HS-5 (cell line): ENCODE data around the gene SEMA6B.

ENCODE experiments used
- DNase-seq: peaks from one replicate; pipeline ENCODE4 v3.0.0-alpha.2; 2012; ENCODE audit warnings: low read depth

Gene SEMA6B

DNA sequence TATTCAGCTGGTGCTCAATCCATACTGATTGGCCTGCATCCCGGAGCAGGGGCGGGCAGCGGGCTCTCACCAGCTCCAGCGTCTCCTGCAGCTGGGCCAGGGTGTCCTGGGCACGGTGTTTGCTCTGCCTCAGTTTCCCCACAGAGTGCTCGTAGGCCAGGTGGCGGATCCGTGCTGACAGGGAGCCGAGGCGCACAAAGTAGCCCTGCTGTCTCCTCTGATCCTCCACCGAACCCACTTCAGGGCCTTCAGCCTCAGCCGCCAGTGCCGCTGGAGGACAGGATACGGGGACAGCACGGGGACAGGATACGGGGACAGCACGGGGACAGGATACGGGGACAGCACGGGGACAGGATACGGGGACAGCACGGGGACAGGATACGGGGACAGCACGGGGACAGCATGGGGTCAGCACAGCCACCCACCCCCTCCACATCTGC is 33.9 kb downstream of the SEMA6B start:
- DNase-seq: no peak

DNA sequence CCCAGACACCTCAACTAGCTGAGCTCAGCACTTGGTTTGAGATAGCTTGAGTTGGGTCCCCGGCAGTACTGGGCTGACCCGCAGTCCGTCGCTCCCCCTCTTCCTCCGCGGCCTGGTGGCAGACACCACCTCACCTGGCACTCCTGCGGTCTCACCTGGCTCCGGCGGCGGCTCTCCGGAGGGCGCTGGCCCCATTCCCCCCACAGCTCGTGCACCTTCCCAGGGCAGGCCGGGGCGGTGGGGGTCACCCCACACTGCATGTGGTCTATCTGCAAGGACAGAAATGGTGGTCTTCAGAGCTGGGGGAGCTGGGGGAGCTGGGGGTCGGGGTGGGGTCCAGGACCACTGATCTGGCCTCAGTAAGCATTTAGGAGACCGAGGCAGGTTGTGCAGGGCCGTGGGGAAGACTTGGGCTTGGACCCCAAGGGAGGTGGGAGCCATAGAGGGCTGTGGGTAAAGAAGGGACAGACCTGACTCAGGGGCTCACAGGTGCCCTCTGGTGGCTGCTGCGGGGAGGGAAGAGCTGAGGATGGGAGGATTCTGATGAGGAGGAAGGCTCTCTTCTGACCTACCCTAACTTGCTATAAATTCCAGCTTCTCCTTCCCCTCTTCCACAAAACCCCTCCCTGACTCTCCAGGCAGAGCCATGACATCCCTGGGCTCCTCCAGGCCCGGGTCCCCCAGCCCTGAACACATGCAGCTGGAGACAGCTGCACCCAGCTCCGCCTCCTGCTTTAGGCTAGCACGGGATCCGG is 34.5 kb downstream of the SEMA6B start:
- no peak for DNase-seq

DNA sequence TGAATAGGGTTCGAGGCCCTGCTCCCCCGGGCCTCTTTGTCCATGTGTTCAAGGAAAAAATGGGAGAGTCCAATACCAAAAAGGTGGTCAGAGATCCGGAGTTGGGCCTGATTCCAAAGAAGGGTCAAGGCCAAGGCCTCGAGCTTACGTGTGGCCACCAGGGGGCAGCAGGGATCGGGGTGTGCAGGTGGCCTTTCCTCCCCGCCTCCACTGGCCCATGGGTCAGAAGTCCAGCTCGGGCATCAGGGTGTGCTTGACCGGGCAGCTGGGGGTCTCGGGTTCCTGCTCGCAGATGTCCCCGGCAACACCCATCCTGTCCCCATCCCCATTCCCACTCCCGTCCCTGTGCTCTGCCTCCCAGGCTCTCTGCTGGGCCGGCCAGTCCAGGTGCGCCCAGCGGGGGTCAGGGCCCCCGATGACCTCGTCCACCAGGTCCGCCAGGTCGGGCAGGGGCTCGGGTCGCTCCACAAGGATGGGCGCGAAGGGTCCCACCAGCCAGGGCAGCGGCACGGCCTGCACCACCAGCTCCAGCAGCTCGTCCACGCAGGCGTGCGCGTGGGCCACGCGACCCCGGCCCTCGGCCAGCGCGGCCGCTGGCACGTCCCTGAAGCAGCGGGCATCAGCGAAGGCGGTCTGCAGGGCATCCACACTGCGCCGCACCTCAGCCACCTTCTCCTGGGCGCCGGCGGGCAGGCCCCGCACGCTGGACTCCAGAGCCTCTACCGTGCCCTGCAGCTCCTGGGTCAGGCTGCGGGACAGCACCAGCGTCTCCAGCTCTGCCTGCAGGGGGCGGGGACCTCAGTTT is 36.0 kb downstream of the SEMA6B start:
- DNase-seq: no peak

DNA sequence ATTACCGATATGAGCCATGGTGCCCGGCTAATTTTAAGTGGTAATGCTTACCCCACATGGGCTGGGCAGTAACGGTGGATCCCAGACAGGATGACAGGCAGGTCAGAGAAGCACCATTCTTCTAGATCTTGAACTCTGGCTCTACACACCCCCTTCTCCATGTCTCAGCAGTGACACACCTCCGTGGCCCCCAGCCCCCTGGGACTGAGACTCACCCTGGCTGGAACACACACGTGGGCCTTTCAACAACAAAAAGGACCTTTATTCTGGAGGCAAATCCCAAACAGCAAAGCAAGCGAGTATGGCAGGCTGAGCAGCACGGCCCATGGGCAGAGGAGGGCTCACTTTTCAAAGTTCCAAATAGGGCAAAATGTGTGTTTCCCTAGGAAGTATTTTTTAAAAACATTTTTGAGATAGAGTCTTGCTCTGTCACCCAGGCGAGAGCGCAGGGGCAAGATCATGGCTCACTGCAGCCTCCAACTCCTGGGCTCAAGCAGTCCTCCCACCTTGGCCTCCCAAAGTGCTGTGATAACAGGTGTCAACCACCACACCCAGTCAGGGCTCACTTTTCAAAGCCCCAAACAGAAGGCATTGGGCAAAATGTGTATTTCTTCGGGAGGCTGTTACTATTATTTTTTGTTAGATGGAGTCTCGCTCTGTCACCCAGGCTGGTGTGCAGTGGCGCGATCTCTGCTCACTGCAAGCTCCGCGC is 37.0 kb downstream of the SEMA6B start:
- DNase-seq: no peak

DNA sequence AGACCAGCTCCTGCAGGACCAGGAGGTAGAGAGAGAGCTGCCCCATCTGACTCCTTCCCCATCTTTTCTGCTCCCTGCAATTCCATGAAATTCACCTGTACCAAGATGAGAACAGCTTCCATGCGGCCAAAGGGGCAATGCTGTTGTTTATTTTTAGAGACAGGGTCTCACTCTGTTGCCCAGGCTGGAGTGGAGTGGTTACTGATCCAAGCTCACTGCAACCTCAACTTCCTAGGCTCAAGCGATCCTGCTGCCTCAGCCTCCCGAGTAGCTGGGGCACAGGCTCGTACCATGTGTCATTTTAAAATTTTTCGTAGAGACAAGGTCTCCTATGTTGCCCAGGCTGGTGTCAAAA is 37.6 kb downstream of the SEMA6B start:
- no peak for DNase-seq

DNA sequence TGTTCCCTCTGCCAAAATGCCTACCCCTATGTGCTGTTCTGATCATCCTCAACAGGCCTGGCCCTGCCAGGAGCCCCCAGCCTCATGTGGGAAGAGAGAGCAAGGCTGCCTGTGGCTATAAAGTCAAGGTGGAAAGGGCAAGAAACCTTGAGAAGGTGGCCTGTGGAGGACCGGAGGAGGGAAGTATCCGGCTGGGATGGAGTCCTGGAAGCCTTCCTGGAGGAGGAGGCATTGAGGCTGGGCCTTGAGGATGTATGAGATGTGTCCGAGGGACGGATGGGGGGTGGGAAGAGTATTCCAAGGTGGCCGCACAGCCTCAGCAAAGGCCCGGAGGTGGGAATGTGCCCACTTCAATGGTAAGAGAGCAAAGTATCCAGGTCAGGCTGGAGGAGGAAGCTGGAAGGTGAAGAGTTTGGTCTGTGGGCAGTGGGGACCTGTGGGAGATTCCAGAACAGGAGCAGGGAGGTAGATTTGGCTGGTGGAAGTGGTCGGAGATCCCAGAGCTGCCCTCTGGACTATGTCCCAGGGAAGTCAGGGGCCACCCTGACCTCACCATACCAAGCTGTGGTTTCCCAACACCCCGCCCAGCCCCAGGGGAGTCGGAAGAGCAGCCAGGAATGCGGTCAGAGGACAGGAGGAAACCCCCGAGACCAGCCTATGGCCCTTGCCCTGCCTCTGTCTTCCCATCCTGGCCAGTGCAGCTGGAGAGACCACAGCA is 38.2 kb downstream of the SEMA6B start:
- no peak for DNase-seq

DNA sequence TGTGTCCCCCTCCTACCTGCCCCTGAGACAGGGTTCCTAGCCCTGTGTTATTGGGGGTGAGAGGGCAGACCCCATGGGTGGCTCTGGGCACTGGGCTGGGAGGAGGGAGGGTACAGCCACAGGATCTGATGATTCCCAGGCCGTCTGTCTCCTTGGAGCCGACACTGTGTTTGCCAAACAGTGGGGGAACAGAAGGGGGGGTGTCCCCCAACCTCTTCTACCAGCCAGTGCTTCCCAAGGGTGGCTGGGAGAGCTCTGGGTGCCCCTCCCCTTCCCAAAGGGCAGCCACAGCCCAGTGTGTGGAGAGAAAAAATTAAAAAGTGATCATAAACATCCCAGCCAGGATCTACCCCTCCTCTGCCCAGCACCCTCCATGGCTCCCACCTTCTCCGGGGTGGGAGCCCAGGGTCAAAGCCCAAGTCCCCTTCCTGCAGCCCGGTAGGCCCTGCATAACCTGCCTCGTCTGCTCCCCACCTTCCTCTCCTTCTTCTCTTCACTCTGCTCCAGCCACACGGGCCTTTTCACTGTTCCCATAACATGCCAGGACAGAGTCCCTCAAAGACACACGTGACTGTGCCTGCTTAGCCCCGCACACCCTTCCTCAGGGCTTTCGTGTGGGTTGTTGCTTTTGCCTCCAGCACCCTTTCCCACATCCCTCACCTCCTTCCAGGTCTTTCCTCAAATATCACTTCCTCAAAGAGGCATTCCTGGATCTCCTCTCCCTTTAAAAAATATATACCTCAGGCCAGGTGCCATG is 39.8 kb downstream of the SEMA6B start:
- no peak for DNase-seq

DNA sequence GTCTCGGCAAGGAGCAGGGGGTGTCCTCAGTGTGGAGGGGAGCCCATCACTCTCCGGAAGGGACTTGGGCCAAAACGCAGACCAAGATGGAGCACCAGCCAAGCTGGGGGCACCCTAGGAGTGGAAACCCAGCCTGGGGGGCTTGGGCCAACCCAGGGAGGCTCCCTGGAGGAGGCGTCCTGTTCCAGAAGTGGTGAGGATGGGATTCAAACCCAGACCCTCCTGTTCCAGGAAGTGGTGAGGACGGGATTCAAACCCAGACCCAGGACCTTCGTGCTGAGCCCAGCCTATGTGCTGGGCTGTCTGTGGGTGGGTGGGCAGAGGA is 40.4 kb downstream of the SEMA6B start:
- DNase-seq: no peak

DNA sequence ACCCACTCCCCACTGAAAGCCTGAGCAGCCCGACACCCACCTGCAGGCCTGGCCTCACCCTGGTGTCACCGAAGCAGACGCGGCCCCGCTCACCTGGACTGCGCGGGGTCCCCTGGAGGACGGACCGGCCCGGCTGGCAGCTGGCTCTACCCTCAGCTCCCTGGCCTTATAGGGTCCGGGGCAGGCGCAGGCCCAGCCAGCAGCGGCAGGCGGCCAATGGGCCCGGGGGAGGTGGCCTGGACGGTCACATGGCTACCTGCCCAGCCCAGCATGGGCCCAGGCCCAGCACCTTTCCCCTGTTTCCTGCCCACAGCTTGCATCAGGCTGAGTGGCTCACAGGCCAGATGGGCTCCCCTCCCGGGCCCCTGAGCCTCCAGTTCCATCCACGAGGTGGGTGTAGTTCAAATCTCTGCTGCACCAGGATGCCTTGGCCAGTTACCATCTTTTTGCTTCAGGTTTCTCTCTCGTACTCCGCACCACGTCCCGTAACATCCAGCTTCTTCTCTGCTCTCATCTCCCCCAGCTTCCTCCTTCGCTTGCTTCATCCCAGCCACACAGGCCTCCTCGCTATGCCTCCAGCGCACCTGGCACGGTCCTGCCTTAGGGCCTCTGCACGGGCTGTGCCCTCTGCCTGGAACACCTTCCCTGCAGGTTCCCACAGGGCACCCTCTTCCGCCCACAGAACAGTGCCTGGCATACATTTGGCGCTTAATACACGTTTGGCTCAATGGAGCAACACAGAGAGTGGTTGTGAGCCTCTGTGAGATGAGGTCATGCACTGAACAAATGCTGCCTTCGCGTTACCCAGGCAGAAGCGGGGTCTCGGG is 40.9 kb downstream of the SEMA6B start, which contains the start of gene PLIN4:
TSS of gene PLIN4 (minus strand) at position 142 of the 827 bp plus-strand sequence. CDS start 214 bp downstream, outside the sequence.
- DNase-seq: no peak

DNA sequence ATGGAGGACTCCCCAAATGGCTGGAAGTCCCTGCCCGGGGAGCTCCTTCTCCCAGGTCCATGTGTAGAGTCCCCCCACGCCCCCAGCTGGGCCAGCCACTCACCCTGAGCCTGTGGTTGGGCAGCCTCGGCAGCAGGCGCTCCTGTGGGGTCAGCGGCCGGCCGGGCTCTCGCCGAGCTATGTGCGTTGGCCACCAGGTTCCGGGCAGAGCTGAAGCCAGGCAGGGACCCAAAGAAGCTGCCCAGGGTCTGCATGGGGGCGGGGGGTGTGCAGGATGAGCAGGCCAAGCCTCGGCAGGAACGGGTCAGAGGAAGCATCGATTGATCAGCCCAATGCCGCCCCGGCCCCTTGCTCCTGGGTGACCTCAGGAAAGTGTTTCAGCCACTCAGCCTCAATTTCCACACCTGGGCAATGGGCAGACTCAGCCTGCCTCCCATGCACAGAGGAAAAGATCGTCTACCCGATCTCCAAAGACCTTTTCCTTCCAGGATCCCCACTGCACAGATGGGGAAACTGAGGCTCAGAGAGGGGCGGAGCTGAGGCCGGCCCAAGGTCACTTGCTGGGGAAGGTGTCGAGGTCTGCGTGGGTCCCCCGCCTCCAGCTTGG is 41.9 kb downstream of the SEMA6B start:
- DNase-seq: no peak

DNA sequence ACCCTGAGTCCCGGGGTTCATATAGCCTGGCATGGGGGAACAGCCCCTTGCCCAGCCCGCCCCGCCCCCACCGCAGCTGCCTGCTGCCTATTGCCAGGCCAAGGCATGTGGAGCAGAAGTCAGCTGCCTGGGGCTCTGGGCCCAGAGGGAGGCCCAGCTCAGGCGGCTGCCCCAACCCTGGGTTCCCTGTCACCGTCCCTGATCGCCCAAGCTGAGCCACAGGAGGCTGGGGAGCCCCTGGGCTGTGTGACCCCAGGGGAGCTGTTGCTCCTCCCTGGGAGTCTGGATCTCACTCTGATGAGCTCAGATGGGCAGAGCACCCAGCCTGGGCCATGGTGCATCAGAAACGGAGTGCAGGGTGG is 42.6 kb downstream of the SEMA6B start:
- no peak for DNase-seq

DNA sequence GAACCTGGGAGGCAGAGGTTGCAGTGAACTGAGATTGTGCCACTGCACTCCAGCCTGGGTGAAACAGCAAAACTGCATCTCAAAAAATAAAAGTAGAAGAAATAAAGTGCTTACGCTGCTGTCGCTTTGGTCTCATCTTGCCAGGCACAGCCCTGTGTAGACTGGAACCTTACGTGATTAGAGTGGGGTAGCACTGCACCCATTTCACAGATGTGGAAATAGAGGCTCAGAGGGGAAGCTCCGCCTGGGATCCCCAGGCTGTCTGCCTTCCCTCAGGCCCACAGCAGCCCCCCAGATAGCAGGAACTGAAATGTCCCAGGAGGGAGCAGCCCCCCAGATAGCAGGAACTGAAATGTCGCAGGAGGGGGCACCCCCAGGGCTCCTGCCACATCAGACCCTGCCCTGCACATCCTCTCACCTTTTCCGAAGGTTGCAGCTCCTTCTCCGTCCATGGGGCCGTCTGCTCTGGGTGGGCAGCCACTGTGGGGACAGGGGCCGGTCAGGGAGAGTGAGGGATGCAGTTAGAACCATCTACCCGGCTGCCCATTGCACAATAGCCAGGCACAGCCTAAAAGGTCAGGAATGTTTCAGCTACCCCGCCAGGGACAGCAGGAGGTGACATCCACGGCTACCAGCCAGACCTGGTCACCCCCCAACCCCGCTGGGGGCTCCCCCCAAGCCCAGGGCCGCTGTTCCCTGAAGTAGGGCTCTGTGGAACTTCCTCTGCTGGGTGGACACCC is 43.1 kb downstream of the SEMA6B start:
- DNase-seq: no peak

DNA sequence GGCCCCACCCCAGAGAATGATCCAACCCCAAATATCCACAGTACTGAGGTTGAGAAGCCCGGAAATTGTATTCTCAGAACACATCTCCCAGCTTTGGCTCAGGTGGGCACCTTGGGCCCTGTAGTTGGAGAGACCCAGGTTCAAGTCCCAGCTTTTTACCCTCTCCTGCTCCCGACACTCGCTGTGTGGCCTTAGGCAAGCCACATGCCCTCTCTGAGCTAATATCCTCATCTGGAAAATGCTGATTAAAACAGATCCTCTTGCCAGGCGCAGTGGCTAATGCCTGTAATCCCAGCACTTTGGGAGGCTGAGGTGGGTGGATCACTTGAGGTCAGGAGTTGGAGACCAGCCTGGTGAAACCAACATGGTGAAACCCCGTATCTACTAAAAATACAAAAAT is 43.8 kb downstream of the SEMA6B start:
- DNase-seq: no peak

DNA sequence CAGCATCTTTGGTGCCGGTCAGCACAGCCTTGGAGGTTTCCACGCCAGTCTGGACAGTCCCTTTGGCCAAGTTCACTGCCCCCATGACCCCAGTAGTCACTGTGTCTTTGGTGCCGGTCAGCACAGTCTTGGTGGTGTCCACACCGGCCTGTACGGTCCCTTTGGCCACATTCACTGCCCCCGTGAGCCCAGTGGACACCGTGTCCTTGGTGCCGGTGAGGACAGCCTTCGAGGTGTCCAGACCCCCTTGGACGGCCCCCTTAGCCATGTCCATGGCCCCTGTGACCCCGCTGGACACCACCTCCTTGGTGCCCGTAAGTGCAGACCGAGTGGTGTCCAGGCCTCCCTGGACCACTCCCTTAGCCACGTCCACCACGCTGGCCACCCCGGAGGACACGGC is 46.2 kb downstream of the SEMA6B start:
- DNase-seq: no peak

DNA sequence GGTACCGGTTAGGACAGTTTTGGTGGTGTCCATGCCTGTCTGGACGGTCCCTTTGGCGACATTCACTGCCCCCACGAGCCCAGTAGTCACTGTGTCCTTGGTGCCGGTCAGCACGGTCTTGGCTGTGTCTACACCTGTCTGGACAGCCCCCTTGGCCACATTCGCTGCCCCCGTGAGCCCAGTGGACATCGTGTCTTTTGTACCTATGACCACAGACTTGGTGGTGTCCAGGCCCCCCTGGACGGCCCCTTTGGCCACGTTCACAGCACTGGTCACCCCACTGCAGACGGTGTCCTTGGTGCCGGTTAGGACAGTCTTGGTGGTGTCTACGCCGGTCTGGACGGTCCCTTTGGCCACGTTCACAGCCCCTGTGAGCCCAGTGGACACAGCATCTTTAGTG is 47.4 kb downstream of the SEMA6B start:
- no peak for DNase-seq

DNA sequence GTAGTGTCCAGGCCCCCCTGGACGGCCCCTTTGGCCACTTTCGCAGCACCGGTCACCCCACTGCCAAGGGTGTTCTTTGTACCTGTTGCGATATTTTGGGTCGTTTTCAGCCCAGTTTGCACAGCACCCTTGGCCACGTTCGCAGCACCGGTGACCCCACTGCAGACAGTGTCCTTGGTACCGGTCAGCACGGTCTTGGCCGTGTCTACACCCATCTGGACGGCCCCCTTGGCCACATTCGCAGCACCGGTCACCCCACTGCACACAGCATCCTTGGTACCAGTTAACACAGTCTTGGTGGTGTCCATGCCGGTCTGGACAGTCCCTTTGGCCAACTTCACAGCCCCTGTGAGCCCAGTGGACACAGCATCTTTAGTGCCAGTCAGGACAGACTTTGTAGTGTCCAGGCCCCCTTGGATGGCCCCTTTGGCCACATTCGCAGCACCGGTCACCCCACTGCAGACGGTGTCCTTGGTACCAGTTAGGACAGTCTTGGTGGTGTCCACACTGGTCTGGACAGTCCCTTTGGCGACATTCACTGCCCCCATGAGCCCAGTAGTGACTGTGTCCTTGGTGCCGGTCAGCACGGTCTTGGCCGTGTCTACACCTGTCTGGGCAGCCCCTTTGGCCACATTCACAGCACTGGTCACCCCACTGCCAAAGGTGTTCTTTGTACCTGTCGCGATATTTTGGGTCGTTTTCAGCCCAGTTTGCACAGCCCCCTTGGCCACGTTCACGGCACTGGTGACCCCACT is 48.0 kb downstream of the SEMA6B start:
- no peak for DNase-seq

DNA sequence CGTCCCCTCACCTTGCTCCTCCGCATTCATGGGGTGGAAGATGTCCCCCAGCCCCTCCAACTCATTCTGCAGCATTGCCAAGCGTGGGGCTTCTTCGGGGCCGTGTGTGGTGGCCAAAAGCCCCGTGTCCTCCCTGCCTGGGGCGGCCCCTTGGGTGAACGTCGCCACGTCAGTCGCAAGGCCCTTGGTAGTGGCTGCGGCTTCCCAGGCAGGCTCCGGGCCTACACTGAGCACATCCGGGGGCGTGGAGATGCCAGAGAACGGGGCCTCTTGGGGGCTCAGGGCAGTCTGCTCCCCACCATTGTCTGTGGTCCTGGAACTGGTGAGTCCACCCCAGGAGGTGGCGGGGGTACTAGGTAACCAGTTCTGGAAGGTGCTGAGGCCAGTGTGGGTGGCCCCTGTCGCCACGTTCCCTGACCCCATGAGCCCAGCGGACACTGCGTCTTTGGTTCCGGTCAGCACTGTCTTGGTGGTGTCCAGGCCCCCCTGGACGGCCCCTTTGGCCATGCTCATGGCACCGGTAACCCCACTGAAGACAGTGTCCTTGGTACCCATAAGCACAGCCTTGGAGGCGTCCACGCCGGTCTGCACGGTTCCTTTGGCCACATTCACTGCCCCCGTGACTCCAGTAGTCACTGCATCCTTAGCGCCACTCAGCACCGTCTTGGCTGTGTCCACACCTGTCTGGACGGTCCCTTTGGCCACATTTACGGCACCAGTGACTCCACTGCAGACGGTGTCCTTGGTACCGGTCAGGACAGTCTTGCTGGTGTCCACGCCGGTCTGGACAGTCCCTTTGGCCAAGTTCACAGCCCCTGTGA is 48.8 kb downstream of the SEMA6B start:
- no peak for DNase-seq

DNA sequence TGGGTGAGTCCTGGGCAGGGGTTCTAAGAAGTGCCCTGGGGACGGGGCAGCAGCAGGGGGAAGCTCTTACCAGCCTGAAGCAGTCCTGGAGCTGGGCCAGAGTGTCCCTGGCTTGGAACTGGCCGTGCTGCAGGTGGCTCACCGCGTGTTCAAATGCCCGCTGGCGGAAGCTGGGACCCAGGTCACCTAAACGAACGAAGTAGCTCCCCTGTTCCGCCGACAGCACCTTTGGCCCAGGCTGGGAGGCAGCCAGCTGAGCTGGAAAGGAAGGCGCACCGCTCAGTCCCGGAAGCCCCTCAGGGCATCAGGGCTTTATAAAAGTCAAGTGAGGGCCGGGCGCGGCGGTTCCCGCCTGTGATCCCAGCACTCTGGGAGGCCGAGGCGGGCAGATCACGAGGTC is 50.8 kb downstream of the SEMA6B start:
- DNase-seq: no peak
